ENCODE data around the gene PRRG4.

DNA sequence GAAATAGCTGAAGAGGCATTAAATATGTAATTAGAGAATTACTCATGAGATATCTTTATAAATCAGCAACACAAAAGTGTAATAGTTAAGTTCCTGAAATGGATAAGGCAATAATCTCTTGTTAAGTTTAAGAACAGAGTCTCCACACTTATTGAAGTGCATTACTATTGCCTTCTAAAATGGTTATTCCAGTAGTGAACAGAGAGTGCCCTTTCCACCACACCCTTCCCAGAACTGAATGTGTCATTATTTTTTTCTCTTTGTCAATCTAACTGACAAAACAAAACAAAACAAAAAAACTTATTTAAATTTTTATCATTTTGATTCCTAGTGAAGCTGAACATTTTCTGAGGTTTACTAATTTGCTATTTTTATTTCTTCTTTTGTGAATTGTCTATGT lies 9.2 kb upstream of the PRRG4 start:
- TF ChIP-seq, protein P1, sequence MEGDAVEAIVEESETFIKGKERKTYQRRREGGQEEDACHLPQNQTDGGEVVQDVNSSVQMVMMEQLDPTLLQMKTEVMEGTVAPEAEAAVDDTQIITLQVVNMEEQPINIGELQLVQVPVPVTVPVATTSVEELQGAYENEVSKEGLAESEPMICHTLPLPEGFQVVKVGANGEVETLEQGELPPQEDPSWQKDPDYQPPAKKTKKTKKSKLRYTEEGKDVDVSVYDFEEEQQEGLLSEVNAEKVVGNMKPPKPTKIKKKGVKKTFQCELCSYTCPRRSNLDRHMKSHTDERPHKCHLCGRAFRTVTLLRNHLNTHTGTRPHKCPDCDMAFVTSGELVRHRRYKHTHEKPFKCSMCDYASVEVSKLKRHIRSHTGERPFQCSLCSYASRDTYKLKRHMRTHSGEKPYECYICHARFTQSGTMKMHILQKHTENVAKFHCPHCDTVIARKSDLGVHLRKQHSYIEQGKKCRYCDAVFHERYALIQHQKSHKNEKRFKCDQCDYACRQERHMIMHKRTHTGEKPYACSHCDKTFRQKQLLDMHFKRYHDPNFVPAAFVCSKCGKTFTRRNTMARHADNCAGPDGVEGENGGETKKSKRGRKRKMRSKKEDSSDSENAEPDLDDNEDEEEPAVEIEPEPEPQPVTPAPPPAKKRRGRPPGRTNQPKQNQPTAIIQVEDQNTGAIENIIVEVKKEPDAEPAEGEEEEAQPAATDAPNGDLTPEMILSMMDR (conservative IDR thresholded peaks at IDR 0.05 in 1 of 2, IDR thresholded peaks at IDR 0.05 in 1 of 2; ENCODE audit: low read depth in 1 of 2, low read length in 2 of 2): no peak
- TF ChIP-seq EZH2 (IDR thresholded peaks at IDR 0.05; ENCODE audit: low read length, missing control alignments): no peak

Data from fibroblast of lung (primary cell).